A549 (cell line): ENCODE results near the gene BABAM2. TPM values are rescaled to one million over a fixed set of nuclear protein-coding genes. Genes with fewer than 3 reads are reported as not detected.
A peak's percentile ranks its signal among the peaks of the same experiment; 100 is the strongest.
"Not testable (repeated sequence)": the region's sequence is repeated elsewhere in the genome, so short reads cannot be mapped to it uniquely, and the experiment has no call there.

Source experiments
- ATAC-seq, 2 experiments: fragments of 200-7000 bp in 1 of 2; fragments of >200 bp in 1 of 2; cut with Nextera tagmentation in 1 of 2; cut with Tn5 transposase in 1 of 2; 3 replicates each; pipeline versions ENCODE4 v1.8.0 to v1.9.1; 2018 to 2020; ENCODE audit warnings: mild to moderate bottlenecking in 1 of 2, moderate library complexity in 1 of 2
- CTCF ChIA-PET: fragments of 300-600 bp; sonication (Branson Sonifier 250); formaldehyde crosslinking; extraction: SDS; loops from one replicate; lab custom pipeline; 2021; ENCODE audit warnings: antibody characterized with exemption, inconsistent platforms; lab: Yijun Ruan, JAX
- POLR2A ChIA-PET: fragments of 350-600 bp; formaldehyde crosslinking; extraction: SDS; loops from one replicate; lab custom pipeline; 2021; ENCODE audit warnings: antibody characterized with exemption, inconsistent platforms; lab: Yijun Ruan, JAX
- DNase-seq, 2 experiments: peaks; one replicate each; pipeline versions ENCODE4 v3.0.0 to v3.0.0-alpha.2; 2011 to 2016; ENCODE audit warnings: low read depth in 1 of 2, low spot score in 1 of 2
- FAIRE-seq: peaks from 2 replicates; lab custom pipeline; 2011; peaks lifted over from hg19 to GRCh38; lab: Jason Lieb, UNC
- H3K27ac ChIP-seq, 2 experiments: fragments of >200 bp; sonication (Bioruptor Twin); formaldehyde crosslinking; 3 replicates each; pipeline ENCODE4 v1.5.1; 2016 to 2017
- H3K4me1 ChIP-seq: fragments of >200 bp; sonication (Bioruptor Twin); formaldehyde crosslinking; 3 replicates; pipeline ENCODE4 v1.6.1; 2016
- H3K4me2 ChIP-seq: fragments of >200 bp; sonication (Bioruptor Twin); formaldehyde crosslinking; 3 replicates; pipeline ENCODE4 v1.6.1; 2016
- H3K4me3 ChIP-seq: fragments of >200 bp; sonication (Bioruptor Twin); formaldehyde crosslinking; 3 replicates; pipeline ENCODE4 v1.5.1; 2016
- H3K9me3 ChIP-seq: fragments of >200 bp; sonication (Bioruptor Twin); formaldehyde crosslinking; 3 replicates; pipeline ENCODE4 v1.6.1; 2016
- CBX2 ChIP-seq: fragments of 200-600 bp; sonication (generic); IDR thresholded peaks from 2 replicates; pipeline ENCODE4 v1.6.1; 2016; ENCODE audit warnings: low read depth, mild to moderate bottlenecking, borderline replicate concordance
- CBX8 ChIP-seq: fragments of 200-600 bp; sonication (generic); IDR thresholded peaks from 2 replicates; pipeline ENCODE4 v1.6.1; 2016
- CHD2 ChIP-seq: fragments of 150-350 bp; IDR thresholded peaks from 2 replicates; pipeline ENCODE4 v1.6.1; 2014; ENCODE audit warnings: low read length; ENCODE audit not compliant: partially characterized antibody
- CTCF ChIP-seq: fragments of >200 bp; sonication (Bioruptor Twin); formaldehyde crosslinking; IDR thresholded peaks from 3 replicates; pipeline ENCODE4 v1.5.1; 2016
- EHF ChIP-seq: fragments of 250-450 bp; sonication (Bioruptor Pico); IDR thresholded peaks from 2 replicates; pipeline ENCODE4 v1.5.0; 2020; ENCODE audit warnings: mild to moderate bottlenecking
- EHMT2 ChIP-seq: fragments of 200-600 bp; sonication (generic); IDR thresholded peaks from 2 replicates; pipeline ENCODE4 v1.6.1; 2016; ENCODE audit warnings: antibody characterized with exemption, low read depth, mild to moderate bottlenecking, moderate library complexity
- FOSB ChIP-seq: fragments of 250-450 bp; sonication (Bioruptor Pico); IDR thresholded peaks from 2 replicates; pipeline ENCODE4 v1.5.0; 2020; ENCODE audit warnings: mild to moderate bottlenecking, moderate library complexity
- FOSL2 ChIP-seq, 2 experiments: fragments of 450-650 bp in 1 of 2; fragments of >200 bp in 1 of 2; sonication (Bioruptor Twin) in 1 of 2; formaldehyde crosslinking; IDR thresholded peaks; 2 replicates each; pipeline versions ENCODE4 v1.5.0 to v1.6.1; 2016 to 2020; ENCODE audit warnings: mild to moderate bottlenecking in 1 of 2, moderate library complexity in 1 of 2
- FOXS1 ChIP-seq: fragments of 250-450 bp; sonication (Bioruptor Pico); IDR thresholded peaks from 2 replicates; pipeline ENCODE4 v1.5.0; 2020; ENCODE audit warnings: mild to moderate bottlenecking, moderate library complexity
- HEYL ChIP-seq: fragments of 250-450 bp; sonication (Bioruptor Pico); IDR thresholded peaks from 2 replicates; pipeline ENCODE4 v1.8.0; 2021; ENCODE audit warnings: mild to moderate bottlenecking, moderate library complexity
- HMGXB4 ChIP-seq: fragments of 250-450 bp; sonication (Bioruptor Pico); IDR thresholded peaks from 2 replicates; pipeline ENCODE4 v1.5.0; 2021; ENCODE audit warnings: mild to moderate bottlenecking, moderate library complexity, borderline replicate concordance
- HOXA7 ChIP-seq: fragments of 250-450 bp; sonication (Bioruptor Pico); IDR thresholded peaks from 2 replicates; pipeline ENCODE4 v1.5.0; 2020; ENCODE audit warnings: mild to moderate bottlenecking, moderate library complexity
- HOXB13 ChIP-seq: fragments of 250-450 bp; sonication (Bioruptor Pico); IDR thresholded peaks from 2 replicates; pipeline ENCODE4 v1.5.0; 2020; ENCODE audit warnings: low read depth, mild to moderate bottlenecking, moderate library complexity
- HOXB5 ChIP-seq: fragments of 250-450 bp; sonication (Bioruptor Pico); IDR thresholded peaks from 2 replicates; pipeline ENCODE4 v1.5.0; 2020; ENCODE audit warnings: mild to moderate bottlenecking, moderate library complexity
- JUN ChIP-seq, 2 experiments: fragments of >200 bp; sonication (Bioruptor Twin); formaldehyde crosslinking; IDR thresholded peaks; 2 replicates in 1 of 2; 3 replicates in 1 of 2; pipeline ENCODE4 v1.6.1; 2016 to 2017
- JUNB ChIP-seq: fragments of >200 bp; sonication (Bioruptor Twin); formaldehyde crosslinking; IDR thresholded peaks from 2 replicates; pipeline ENCODE4 v1.6.1; 2016
- KDM1A ChIP-seq: fragments of 200-600 bp; sonication (generic); IDR thresholded peaks from 2 replicates; pipeline ENCODE4 v1.6.1; 2016; ENCODE audit warnings: low read depth, mild to moderate bottlenecking
- MAFK ChIP-seq: fragments of 450-650 bp; IDR thresholded peaks from 2 replicates; pipeline ENCODE4 v1.6.1; 2014; ENCODE audit not compliant: partially characterized antibody
- MAX ChIP-seq: IDR thresholded peaks from 2 replicates; pipeline ENCODE4 v1.6.1; 2012
- NR3C1 ChIP-seq: fragments of >200 bp; sonication (Bioruptor Twin); formaldehyde crosslinking; IDR thresholded peaks from 3 replicates; pipeline ENCODE4 v1.6.1; 2017
- PBX3 ChIP-seq: IDR thresholded peaks from 2 replicates; pipeline ENCODE4 v1.6.1; 2012
- POLR2A ChIP-seq: IDR thresholded peaks from 2 replicates; pipeline ENCODE4 v1.6.1; 2012; ENCODE audit warnings: mild to moderate bottlenecking, low read length
- RAD21 ChIP-seq, 2 experiments: fragments of >200 bp in 1 of 2; sonication (Bioruptor Twin) in 1 of 2; formaldehyde crosslinking in 1 of 2; IDR thresholded peaks in 1 of 2; conservative IDR thresholded peaks in 1 of 2; 2 replicates in 1 of 2; 3 replicates in 1 of 2; pipeline ENCODE4 v1.6.1; 2012 to 2018; ENCODE audit warnings: inconsistent platforms in 1 of 2
- RCOR1 ChIP-seq: fragments of 150-350 bp; IDR thresholded peaks from 2 replicates; pipeline ENCODE4 v1.6.1; 2014; ENCODE audit warnings: antibody characterized with exemption, low read length, low read depth
- RNF2 ChIP-seq: fragments of 200-600 bp; sonication (generic); IDR thresholded peaks from 2 replicates; pipeline ENCODE4 v1.6.1; 2016; ENCODE audit warnings: low read depth, mild to moderate bottlenecking, antibody characterized with exemption, moderate library complexity, borderline replicate concordance
- SMC3 ChIP-seq: fragments of >200 bp; sonication (Bioruptor Twin); formaldehyde crosslinking; IDR thresholded peaks from 3 replicates; pipeline ENCODE4 v1.6.1; 2018; ENCODE audit warnings: inconsistent platforms
- TFCP2L1 ChIP-seq: fragments of 250-450 bp; sonication (Bioruptor Pico); IDR thresholded peaks from 2 replicates; pipeline ENCODE4 v1.5.0; 2021; ENCODE audit warnings: mild to moderate bottlenecking
- ZC3H11A ChIP-seq: fragments of 450-650 bp; IDR thresholded peaks from 2 replicates; pipeline ENCODE4 v1.6.1; 2014; ENCODE audit warnings: antibody characterized with exemption, mild to moderate bottlenecking
- ZFP36 ChIP-seq: fragments of 450-650 bp; IDR thresholded peaks from 2 replicates; pipeline ENCODE4 v1.6.1; 2014; ENCODE audit warnings: borderline replicate concordance; ENCODE audit not compliant: partially characterized antibody
- WGBS: methylation state at CpG from one replicate; pipeline ENCODE4 v1.1.6; 2017; ENCODE audit errors: missing lambda C conversion rate; 5-methylcytosine and 5-hydroxymethylcytosine counted together
- polyA plus RNA-seq, 4 experiments: library from polyadenylated mRNA; depleted of rRNA in 3 of 4; stranded (reverse); fragments of >200 nt; fragmentation: RNase III in 1 of 4; extraction: RNeasy Plus Mini Kit Qiagen cat#74134 plus additional on column Dnase treatment in 1 of 4; gene quantifications; 2 replicates in 3 of 4; 3 replicates in 1 of 4; pipeline ENCODE4 v1.2.3, GENCODE V29; 2011 to 2017

Gene BABAM2
- polyA plus RNA-seq, 2 of the 4 experiments (the other 2 are of a cell fraction): 53.7 to 78.4 TPM

GRCh38 chr2:27968957-27969356 is 78.4 kb downstream of the BABAM2 start:
- CTCF ChIA-PET: interaction anchor here (0.7 kb wide), 1 partner anchor 12 kb away, joined by 3 read pairs; no protein-coding TSS in a partner anchor
- peak overlapping the region in 1 of 2 experiments; percentile 3; a peak in 2 of 6 replicates for H3K27ac ChIP-seq
- 93% methylated on average over 2 of the region's 2 CpGs for WGBS
- POLR2A ChIA-PET, FAIRE-seq, H3K4me2 ChIP-seq, H3K4me3 ChIP-seq, ATAC-seq, DNase-seq: not testable (repeated sequence)
- H3K9me3 ChIP-seq: peaks cover 40% of the 10 kb centered on the region
- H3K4me1 ChIP-seq: peaks cover 33% of the 10 kb centered on the region

GRCh38 chr2:27972311-27972710 is 81.8 kb downstream of the BABAM2 start:
- ChIA-PET CTCF (interaction anchor here (1.1 to 1.5 kb wide), 4 partner anchors 9 to 480 kb away, joined by 3 to 5 read pairs (median 4); no protein-coding TSS in a partner anchor), POLR2A (no interaction called here)
- Histone ChIP-seq H3K4me1 (peaks cover 48% of the 10 kb centered on the region), H3K27ac (peak overlapping the region; percentile 1 to 78; a peak in 4 of 6 replicates), H3K4me2 (no peak overlapping the region), H3K4me3 (no peak overlapping the region), H3K9me3 (peaks cover 25% of the 10 kb centered on the region)
- FAIRE-seq (peak; percentile 96), ATAC-seq (no peak), DNase-seq (no peak)
- TF ChIP-seq HOXB13 (CRISPR knock-in tag): no peak
- TF ChIP-seq JUNB: no peak
- no peak for TF ChIP-seq PBX3
- TF ChIP-seq CHD2: no peak
- TF ChIP-seq RNF2: no peak
- no peak for TF ChIP-seq KDM1A
- TF ChIP-seq TFCP2L1 (CRISPR knock-in tag): no peak
- no peak for TF ChIP-seq SMC3
- no peak for TF ChIP-seq CBX8
- no peak for TF ChIP-seq FOXS1 (CRISPR knock-in tag)
- no peak for TF ChIP-seq HMGXB4 (CRISPR knock-in tag)
- no peak for TF ChIP-seq ZC3H11A
- no peak for TF ChIP-seq FOSL2 (IDR thresholded peaks at IDR 0.05)
- no peak for TF ChIP-seq FOSL2 (CRISPR knock-in tag; IDR thresholded peaks at IDR 0.05)
- no peak for TF ChIP-seq FOSB
- no peak for TF ChIP-seq HOXB5
- TF ChIP-seq MAX: no peak
- no peak for TF ChIP-seq HOXA7 (CRISPR knock-in tag)
- 82% methylated on average over 2 of the region's 2 CpGs for WGBS

- POLR2A ChIA-PET: interaction anchor here (1.1 kb wide), 1 partner anchor 11 kb away, joined by 3 read pairs; no protein-coding TSS in a partner anchor
- Histone ChIP-seq H3K4me1 (peaks cover 59% of the 10 kb centered on the region), H3K9me3 (peaks cover 15% of the 10 kb centered on the region), H3K4me3 (no peak overlapping the region), H3K27ac (peak overlapping the region; percentile 52 to 78), H3K4me2 (peak overlapping the region; percentile 16; the same call in 1 of the 3 replicates)
- ATAC-seq: peak; percentile 57 to 71; a peak in 5 of 6 replicates
- peak; percentile 77 for FAIRE-seq
- 76% methylated on average over 3 of the region's 3 CpGs for WGBS
- CTCF ChIA-PET: interaction anchor here (0.9 to 1.0 kb wide), 2 partner anchors 111 to 309 kb away, joined by 3 read pairs; no protein-coding TSS in a partner anchor
- peak in 1 of 2 experiments; percentile 54 for DNase-seq
- TF ChIP-seq RAD21 (conservative IDR thresholded peaks at IDR 0.05 in 1 of 2, IDR thresholded peaks at IDR 0.05 in 1 of 2) (peak; percentile 24 to 27; a peak in 2 of 5 replicates), CTCF (peak; percentile 28; the same call in 2 of the 3 replicates), JUN (IDR thresholded peaks at IDR 0.05) (no peak), CBX2 (no peak), CHD2 (no peak), MAX (no peak), HOXB5 (no peak), RCOR1 (no peak), NR3C1 (no peak), EHMT2 (no peak), EHF (CRISPR knock-in tag) (no peak), HEYL (CRISPR knock-in tag) (no peak), ZFP36 (no peak), MAFK (no peak), TFCP2L1 (CRISPR knock-in tag) (no peak), POLR2A (no peak)
Measured at GRCh38 chr2:27973592-27973991, 83.1 kb downstream of the BABAM2 start.
